ENCODE data around the gene CTAGE9.
"Not testable (repeated sequence)": the region's sequence is repeated elsewhere in the genome, so short reads cannot be mapped to it uniquely, and the experiment has no call there.

Gene CTAGE9, protein sequence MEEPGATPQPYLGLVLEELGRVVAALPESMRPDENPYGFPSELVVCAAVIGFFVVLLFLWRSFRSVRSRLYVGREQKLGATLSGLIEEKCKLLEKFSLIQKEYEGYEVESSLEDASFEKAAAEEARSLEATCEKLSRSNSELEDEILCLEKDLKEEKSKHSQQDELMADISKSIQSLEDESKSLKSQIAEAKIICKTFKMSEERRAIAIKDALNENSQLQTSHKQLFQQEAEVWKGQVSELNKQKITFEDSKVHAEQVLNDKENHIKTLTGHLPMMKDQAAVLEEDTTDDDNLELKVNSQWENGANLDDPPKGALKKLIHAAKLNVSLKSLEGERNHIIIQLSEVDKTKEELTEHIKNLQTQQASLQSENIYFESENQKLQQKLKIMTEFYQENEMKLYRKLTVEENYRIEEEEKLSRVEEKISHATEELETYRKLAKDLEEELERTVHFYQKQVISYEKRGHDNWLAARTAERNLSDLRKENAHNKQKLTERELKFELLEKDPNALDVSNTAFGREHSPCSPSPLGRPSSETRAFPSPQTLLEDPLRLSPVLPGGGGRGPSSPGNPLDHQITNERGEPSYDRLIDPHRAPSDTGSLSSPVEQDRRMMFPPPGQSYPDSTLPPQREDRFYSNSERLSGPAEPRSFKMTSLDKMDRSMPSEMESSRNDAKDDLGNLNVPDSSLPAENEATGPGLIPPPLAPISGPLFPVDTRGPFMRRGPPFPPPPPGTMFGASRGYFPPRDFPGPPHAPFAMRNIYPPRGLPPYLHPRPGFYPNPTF

DNA sequence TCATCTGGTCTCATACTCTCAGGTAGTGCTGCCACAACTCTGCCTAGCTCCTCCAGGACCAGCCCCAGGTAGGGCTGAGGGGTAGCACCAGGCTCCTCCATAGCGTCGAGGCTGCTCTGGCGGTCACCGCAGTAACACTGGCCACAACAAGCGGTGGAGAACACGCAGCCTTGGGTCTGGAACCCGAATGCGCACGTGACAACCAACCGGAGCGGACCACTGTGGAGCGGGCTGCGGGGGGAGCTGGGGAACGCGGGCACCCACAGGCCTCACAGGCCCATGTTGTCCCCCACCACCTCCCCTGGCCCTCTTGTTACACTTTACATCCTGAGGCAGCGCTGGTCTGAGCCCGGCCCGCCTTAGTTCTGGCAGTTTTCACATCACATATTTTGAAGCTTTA, at the start of gene CTAGE9:
TSS of gene CTAGE9 (minus strand) at position 101 of the 400 bp plus-strand sequence. CDS start at position 101, 0 bp downstream.
- CTCF ChIA-PET; POLR2A ChIA-PET; H3K4me3 ChIP-seq (ENCODE audit: low read depth, low read length); DNase-seq (ENCODE audit: low read depth, low spot score): not testable (repeated sequence)

DNA sequence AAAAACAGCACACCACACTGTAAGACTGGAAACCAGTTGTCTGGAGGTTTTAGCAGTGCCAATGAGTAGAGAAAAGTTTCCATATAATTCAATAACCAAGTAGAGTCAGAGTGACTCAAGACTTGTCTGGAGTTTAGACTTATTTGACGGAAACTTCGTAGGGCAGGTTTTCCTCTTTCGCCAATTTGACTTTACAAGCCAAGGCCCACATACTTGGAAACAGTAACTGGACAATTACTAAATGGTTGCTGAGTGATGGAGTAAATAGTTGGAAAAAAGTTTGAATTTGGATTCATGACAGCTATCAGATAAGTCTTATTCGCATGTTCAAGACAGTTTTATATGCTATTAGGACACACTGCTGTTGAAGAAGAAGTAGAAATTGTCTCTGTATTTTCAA, 48.1 kb upstream of the CTAGE9 start:
- H3K4me3 ChIP-seq (ENCODE audit: low read depth, low read length) = no peak overlapping the region
- CTCF ChIA-PET = no interaction called here
- TF ChIP-seq, protein P1, sequence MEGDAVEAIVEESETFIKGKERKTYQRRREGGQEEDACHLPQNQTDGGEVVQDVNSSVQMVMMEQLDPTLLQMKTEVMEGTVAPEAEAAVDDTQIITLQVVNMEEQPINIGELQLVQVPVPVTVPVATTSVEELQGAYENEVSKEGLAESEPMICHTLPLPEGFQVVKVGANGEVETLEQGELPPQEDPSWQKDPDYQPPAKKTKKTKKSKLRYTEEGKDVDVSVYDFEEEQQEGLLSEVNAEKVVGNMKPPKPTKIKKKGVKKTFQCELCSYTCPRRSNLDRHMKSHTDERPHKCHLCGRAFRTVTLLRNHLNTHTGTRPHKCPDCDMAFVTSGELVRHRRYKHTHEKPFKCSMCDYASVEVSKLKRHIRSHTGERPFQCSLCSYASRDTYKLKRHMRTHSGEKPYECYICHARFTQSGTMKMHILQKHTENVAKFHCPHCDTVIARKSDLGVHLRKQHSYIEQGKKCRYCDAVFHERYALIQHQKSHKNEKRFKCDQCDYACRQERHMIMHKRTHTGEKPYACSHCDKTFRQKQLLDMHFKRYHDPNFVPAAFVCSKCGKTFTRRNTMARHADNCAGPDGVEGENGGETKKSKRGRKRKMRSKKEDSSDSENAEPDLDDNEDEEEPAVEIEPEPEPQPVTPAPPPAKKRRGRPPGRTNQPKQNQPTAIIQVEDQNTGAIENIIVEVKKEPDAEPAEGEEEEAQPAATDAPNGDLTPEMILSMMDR (IDR thresholded peaks at IDR 0.05; ENCODE audit: insufficient read depth, low read length, missing control alignments) = no peak
- DNase-seq (ENCODE audit: low read depth, low spot score) = no peak
- POLR2A ChIA-PET = no interaction called here

DNA sequence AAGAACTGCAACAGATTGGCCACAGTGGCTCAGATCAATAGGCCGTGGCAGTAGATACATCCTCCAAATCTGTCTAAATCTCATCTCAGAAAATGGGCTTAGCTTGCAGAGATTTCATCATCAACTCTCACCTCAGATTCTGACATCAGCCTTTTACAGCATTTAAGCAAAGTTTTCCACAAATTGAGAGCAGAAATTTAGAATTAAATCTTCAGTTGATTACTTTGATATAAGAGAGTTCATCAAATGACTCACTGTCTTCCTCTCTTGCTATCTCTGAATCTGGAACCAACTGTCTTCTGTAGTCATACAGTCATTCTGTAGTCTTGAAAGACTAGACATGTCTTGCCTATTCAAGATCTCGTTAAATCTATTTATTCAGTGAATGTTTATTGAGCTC, 45.2 kb upstream of the CTAGE9 start:
- TF ChIP-seq, protein P1 (IDR thresholded peaks at IDR 0.05; ENCODE audit: insufficient read depth, low read length, missing control alignments) = no peak
- ChIA-PET POLR2A (no interaction called here), CTCF (interaction anchor here (0.7 kb wide), 1 partner anchor 61 kb away, joined by 4 read pairs; no protein-coding TSS in a partner anchor)
- no peak overlapping the region for H3K4me3 ChIP-seq (ENCODE audit: low read depth, low read length)
- no peak for DNase-seq (ENCODE audit: low read depth, low spot score)

DNA sequence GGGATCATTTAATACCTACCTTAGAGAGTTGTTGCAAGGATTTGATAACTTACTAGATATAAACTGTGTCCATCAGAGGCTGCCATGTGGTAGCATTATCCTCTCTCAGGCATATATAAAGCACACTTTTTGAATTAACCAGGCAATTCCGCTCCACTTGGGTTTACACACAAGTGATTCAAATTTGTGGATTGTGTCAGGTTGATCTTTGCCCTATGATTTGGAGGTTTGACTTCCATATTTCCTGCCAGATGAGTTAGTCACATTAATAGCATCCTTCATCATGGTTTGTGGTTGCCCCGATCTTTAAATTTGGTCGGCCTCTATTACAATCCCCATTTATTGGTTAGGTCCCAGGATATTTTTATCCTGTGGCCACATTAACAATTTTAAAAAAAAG, 44.8 kb upstream of the CTAGE9 start:
- CTCF ChIA-PET = interaction anchor here (0.7 kb wide), 1 partner anchor 60 kb away, joined by 4 read pairs; no protein-coding TSS in a partner anchor
- POLR2A ChIA-PET = no interaction called here
- no peak overlapping the region for H3K4me3 ChIP-seq (ENCODE audit: low read depth, low read length)
- DNase-seq (ENCODE audit: low read depth, low spot score) = peak; percentile 85
- TF ChIP-seq, protein P1 (IDR thresholded peaks at IDR 0.05; ENCODE audit: insufficient read depth, low read length, missing control alignments) = no peak

DNA sequence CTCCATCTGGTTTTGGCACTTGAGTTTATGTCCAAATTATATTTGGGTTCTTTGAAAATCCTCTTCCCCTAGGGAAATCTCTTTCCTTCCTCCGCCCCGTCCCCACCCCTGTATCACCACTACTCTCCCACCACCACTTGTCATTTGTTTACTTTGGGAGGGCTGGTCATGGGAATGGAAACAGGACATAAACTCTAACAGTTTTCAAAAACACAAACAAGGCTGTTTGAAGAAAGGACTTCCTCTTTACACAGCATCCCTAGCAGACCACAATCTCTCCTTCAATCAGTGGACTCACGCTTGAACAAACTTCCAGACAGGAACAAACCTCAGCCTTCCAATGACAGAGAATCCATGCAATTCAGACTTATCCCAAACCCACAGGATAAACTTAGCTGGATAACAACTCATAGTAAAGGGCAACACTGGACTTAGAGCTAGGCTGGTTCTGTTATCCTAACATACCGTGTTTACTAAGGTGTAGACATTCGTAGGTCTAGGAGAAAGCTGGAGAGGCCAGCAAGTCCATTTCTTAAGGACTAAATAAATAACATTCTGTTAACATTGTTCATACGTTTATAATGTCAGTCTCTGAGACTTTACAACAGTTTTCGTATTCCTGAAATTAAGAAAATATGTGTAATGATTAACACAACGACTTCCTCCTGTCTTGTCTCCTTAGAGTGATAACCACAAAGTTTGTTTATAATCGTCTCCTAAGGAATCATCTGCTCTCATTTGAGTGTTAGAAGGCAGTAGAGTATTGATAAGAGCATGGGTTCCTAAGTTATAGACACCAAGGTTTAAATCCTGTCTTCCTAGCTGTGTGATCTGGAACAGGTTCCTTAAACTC, 44.1 kb upstream of the CTAGE9 start:
- no peak overlapping the region for H3K4me3 ChIP-seq (ENCODE audit: low read depth, low read length)
- POLR2A ChIA-PET = no interaction called here
- CTCF ChIA-PET = no interaction called here
- DNase-seq (ENCODE audit: low read depth, low spot score) = no peak
- TF ChIP-seq, protein P1 (IDR thresholded peaks at IDR 0.05; ENCODE audit: insufficient read depth, low read length, missing control alignments) = no peak

DNA sequence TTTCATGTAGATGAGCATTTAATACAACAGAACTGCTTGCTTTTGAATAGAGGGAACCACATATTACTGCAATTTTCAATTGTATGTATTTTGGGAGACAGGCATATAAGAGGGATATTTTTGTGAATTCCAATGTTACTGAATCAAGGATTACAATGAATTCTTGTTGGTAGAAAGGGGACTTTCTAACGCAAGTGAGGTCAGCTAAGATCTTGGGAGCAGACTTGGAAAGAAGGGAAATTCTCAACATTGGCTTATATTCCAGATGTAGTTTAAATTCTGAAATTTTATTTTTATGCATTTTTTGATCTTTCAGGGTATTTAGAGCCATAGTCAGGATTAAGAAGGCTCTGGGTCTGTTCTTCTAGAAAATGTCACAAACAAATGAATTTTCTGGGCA, 43.3 kb upstream of the CTAGE9 start:
- TF ChIP-seq, protein P1 (IDR thresholded peaks at IDR 0.05; ENCODE audit: insufficient read depth, low read length, missing control alignments) = no peak
- H3K4me3 ChIP-seq (ENCODE audit: low read depth, low read length) = no peak overlapping the region
- ChIA-PET POLR2A (no interaction called here), CTCF (interaction anchor here (1.1 kb wide), 1 partner anchor 156 kb away, joined by 3 read pairs; no protein-coding TSS in a partner anchor)
- DNase-seq (ENCODE audit: low read depth, low spot score) = peak; percentile 70

DNA sequence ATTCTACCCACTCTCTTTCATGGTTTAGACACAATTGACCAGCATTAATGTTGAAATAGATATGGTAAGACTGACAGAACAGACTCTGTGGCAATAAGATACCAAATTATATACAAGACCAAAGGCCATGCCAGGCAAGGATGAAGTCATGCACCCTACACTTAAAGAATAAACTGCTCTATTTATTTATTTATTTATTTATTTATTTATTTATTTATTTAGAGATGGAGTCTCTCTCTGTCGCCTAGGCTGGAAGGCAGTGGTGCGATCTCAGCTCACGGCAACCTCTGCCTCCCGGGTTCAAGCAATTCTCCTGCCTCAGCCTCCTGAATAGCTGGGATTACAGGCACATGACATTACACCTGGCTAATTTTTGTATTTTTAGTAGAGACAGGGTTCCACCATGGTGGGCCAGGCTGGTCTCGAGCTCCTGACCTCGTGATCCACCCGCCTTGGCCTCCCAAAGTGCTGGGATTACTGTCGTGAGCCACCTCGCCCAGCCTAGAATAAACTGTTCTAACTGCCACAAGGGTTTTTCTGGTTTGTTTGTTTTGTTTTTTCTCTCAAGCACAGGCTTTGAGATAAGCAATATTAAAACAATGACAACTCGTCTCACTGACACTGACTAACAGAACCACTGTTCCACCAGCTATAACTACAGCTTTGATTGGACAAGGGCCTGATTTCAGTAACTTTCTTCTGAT, 40.3 kb upstream of the CTAGE9 start:
- CTCF ChIA-PET; H3K4me3 ChIP-seq (ENCODE audit: low read depth, low read length); DNase-seq (ENCODE audit: low read depth, low spot score); POLR2A ChIA-PET: not testable (repeated sequence)

Measured in AG04449 (cell line).